IMR-90 (cell line): Measurements from ENCODE around the gene PRR4. TPM values are rescaled to one million over a fixed set of nuclear protein-coding genes. Genes with fewer than 3 reads are reported as not detected.

ENCODE experiments used
- ATAC-seq: fragments of 200-7000 bp; cut with Tn5 transposase; 2 replicates; pipeline ENCODE4 v1.9.1; 2020; ENCODE audit warnings: low read depth, mild to moderate bottlenecking, moderate library complexity
- BruUV-seq: library from RNA; stranded (reverse); fragments of 400-500 nt; replicated peaks from 2 replicates; lab custom pipeline; 2021; lab: Mats Ljungman, UMichigan
- CTCF ChIA-PET: fragments of 300-600 bp; formaldehyde crosslinking; extraction: SDS; loops from one replicate; lab custom pipeline; 2021; ENCODE audit warnings: antibody characterized with exemption; lab: Yijun Ruan, JAX
- POLR2A ChIA-PET: fragments of 300-600 bp; sonication (Branson Sonifier 250); formaldehyde crosslinking; loops from one replicate; lab custom pipeline; 2022; ENCODE audit warnings: antibody characterized with exemption; ENCODE audit not compliant: unreplicated experiment; lab: Charles Lee
- DNase-seq: peaks from one replicate; pipeline ENCODE4 v3.0.0; 2013
- H2AFZ ChIP-seq: replicated peaks from 2 replicates; pipeline ENCODE3; 2013; ENCODE audit warnings: low read length, mild to moderate bottlenecking; ENCODE audit not compliant: poor library complexity
- H2AK5ac ChIP-seq: 2 replicates; pipeline ENCODE4 v1.6.1; 2013; ENCODE audit warnings: low read depth, low read length, inconsistent platforms
- H2AK9ac ChIP-seq: replicated peaks from 2 replicates; pipeline ENCODE3; 2013; ENCODE audit warnings: mild to moderate bottlenecking, low read depth, low read length, moderate library complexity; ENCODE audit not compliant: poor library complexity
- H2BK120ac ChIP-seq: 2 replicates; pipeline ENCODE4 v1.6.1; 2013; ENCODE audit warnings: low read depth, low read length, inconsistent platforms
- H2BK15ac ChIP-seq: 3 replicates; pipeline ENCODE4 v1.6.1; 2013; ENCODE audit warnings: low read depth, low read length, inconsistent platforms
- H2BK20ac ChIP-seq: 2 replicates; pipeline ENCODE4 v1.6.1; 2013; ENCODE audit warnings: low read depth, mild to moderate bottlenecking, inconsistent platforms, low read length, moderate library complexity
- H2BK5ac ChIP-seq: 2 replicates; pipeline ENCODE4 v1.6.1; 2013; ENCODE audit warnings: mild to moderate bottlenecking, low read depth, low read length, inconsistent platforms; ENCODE audit not compliant: poor library complexity, severe bottlenecking
- H3K14ac ChIP-seq: replicated peaks from 2 replicates; pipeline ENCODE4 v1.6.1; 2013; ENCODE audit warnings: low read depth, low read length, inconsistent platforms
- H3K18ac ChIP-seq: 2 replicates; pipeline ENCODE4 v1.6.1; 2013; ENCODE audit warnings: low read depth, low read length, control low read depth
- H3K23ac ChIP-seq: 2 replicates; pipeline ENCODE4 v1.6.1; 2013; ENCODE audit warnings: low read depth, low read length, inconsistent platforms
- H3K27ac ChIP-seq: 2 replicates; pipeline ENCODE4 v1.5.1; 2013; ENCODE audit warnings: mild to moderate bottlenecking, control low read depth, low read length; ENCODE audit not compliant: insufficient read depth
- H3K27me3 ChIP-seq: 2 replicates; pipeline ENCODE4 v1.6.1; 2013; ENCODE audit warnings: low read length; ENCODE audit not compliant: control insufficient read depth, insufficient read depth
- H3K36me3 ChIP-seq: 2 replicates; pipeline ENCODE4 v1.6.1; 2013; ENCODE audit warnings: low read length, mixed read lengths; ENCODE audit not compliant: control insufficient read depth, insufficient read depth
- H3K4ac ChIP-seq: 2 replicates; pipeline ENCODE4 v1.6.1; 2013; ENCODE audit warnings: low read depth, low read length, inconsistent platforms
- H3K4me1 ChIP-seq: 2 replicates; pipeline ENCODE4 v1.6.1; 2013; ENCODE audit warnings: low read length, mixed read lengths; ENCODE audit not compliant: control insufficient read depth, insufficient read depth
- H3K4me2 ChIP-seq: 2 replicates; pipeline ENCODE4 v1.6.1; 2013; ENCODE audit warnings: low read depth, mild to moderate bottlenecking, control low read depth, low read length, moderate library complexity
- H3K4me3 ChIP-seq: 2 replicates; pipeline ENCODE4 v1.5.1; 2013; ENCODE audit warnings: low read depth, mild to moderate bottlenecking, control low read depth, low read length, moderate library complexity; ENCODE audit not compliant: insufficient read depth
- H3K56ac ChIP-seq: 2 replicates; pipeline ENCODE4 v1.6.1; 2013; ENCODE audit warnings: low read length, inconsistent platforms; ENCODE audit not compliant: insufficient read depth; ENCODE audit errors: extremely low read depth
- H3K79me1 ChIP-seq, 2 experiments: 2 replicates each; pipeline ENCODE4 v1.6.1; 2013; ENCODE audit warnings: low read length in 2 of 2, inconsistent platforms in 1 of 2, low read depth in 1 of 2
- H3K9ac ChIP-seq: 2 replicates; pipeline ENCODE4 v1.6.1; 2013; ENCODE audit warnings: low read depth, low read length, control low read depth
- H3K9me1 ChIP-seq: 2 replicates; pipeline ENCODE4 v1.6.1; 2013; ENCODE audit warnings: low read length, inconsistent platforms; ENCODE audit not compliant: insufficient read depth
- H3K9me3 ChIP-seq: 2 replicates; pipeline ENCODE4 v1.6.1; 2013; ENCODE audit warnings: low read length; ENCODE audit not compliant: control insufficient read depth, insufficient read depth
- H4K20me1 ChIP-seq: 2 replicates; pipeline ENCODE4 v1.6.1; 2013; ENCODE audit warnings: low read length, inconsistent platforms; ENCODE audit not compliant: insufficient read depth
- H4K5ac ChIP-seq: 2 replicates; pipeline ENCODE4 v1.6.1; 2013; ENCODE audit warnings: mild to moderate bottlenecking, low read depth, low read length, control low read depth
- H4K8ac ChIP-seq, 2 experiments: 2 replicates each; pipeline ENCODE4 v1.6.1; 2013; ENCODE audit warnings: low read depth in 2 of 2, low read length in 2 of 2, control low read depth in 1 of 2, inconsistent platforms in 1 of 2
- H4K91ac ChIP-seq: 2 replicates; pipeline ENCODE4 v1.6.1; 2013; ENCODE audit warnings: low read depth, low read length, inconsistent platforms; ENCODE audit not compliant: insufficient read depth
- CHD1 ChIP-seq: IDR thresholded peaks from 2 replicates; pipeline ENCODE4 v1.6.1; 2012; ENCODE audit warnings: low read depth, low read length, improper control_type of control experiment
- NFE2L2 ChIP-seq: fragments of 150-350 bp; IDR thresholded peaks from 2 replicates; pipeline ENCODE4 v1.6.1; 2016; ENCODE audit warnings: low read depth, mild to moderate bottlenecking, low read length
- RCOR1 ChIP-seq: IDR thresholded peaks from 2 replicates; pipeline ENCODE4 v1.6.1; 2012; ENCODE audit warnings: mild to moderate bottlenecking, low read length, improper control_type of control experiment; ENCODE audit not compliant: insufficient replicate concordance
- RFX5 ChIP-seq: IDR thresholded peaks from 2 replicates; pipeline ENCODE4 v1.8.0; 2012; ENCODE audit warnings: low read depth, mild to moderate bottlenecking, low read length, moderate library complexity
- WGBS, 2 experiments: methylation state at CpG; one replicate each; pipeline versions ENCODE4 v1.1.5 to v1.1.7; 2013; ENCODE audit warnings: missing lambda C conversion rate in 2 of 2; ENCODE audit not compliant: insufficient read length in 1 of 2; ENCODE audit errors: extremely low coverage in 2 of 2; 5-methylcytosine and 5-hydroxymethylcytosine counted together
- dilution Hi-C: fragments of 300-500 bp; cut with HindIII; formaldehyde crosslinking; loops from one replicate; pipeline ENCODE4 v1.14.3; 2018; ENCODE audit warnings: low sequenced_read_pairs; ENCODE audit not compliant: unreplicated experiment
- in situ Hi-C: fragments of 300-500 bp; cut with MboI; formaldehyde crosslinking; loops from 3 replicates; pipeline ENCODE4 v1.14.3; 2019; ENCODE audit warnings: low sequenced_read_pairs, inconsistent platforms, mixed read lengths
- intact Hi-C: fragments of 100-400 bp; cut with micrococcal nuclease; formaldehyde crosslinking; loops from 2 replicates; pipeline ENCODE4 v1.10.0; 2022
- polyA plus RNA-seq, 3 experiments: library from polyadenylated mRNA; depleted of rRNA; stranded (reverse); fragments of >200 nt; gene quantifications; 2 replicates each; pipeline ENCODE4 v1.2.3, GENCODE V29; 2012; ENCODE audit warnings: low replicate concordance in 1 of 3
- total RNA-seq: library from RNA; depleted of rRNA; stranded (reverse); fragments of >200 nt; gene quantifications from 2 replicates; pipeline ENCODE4 v1.2.3, GENCODE V29; 2012

Gene PRR4
- total and polyA plus RNA-seq, 2 of the 4 experiments (the other 2 are of a cell fraction), result 0.72 to 1.9 TPM

- H2BK15ac ChIP-seq, result no peak overlapping the region
- no peak overlapping the region for H4K5ac ChIP-seq
- intact Hi-C loops (no loop called here), dilution Hi-C loops (no loop called here), in situ Hi-C loops (no loop called here)
- no peak overlapping the region for H4K8ac ChIP-seq
- H3K56ac ChIP-seq, result no peak overlapping the region
- CTCF ChIA-PET, result no interaction called here
- H3K4me2 ChIP-seq, result no peak overlapping the region
- H3K27me3 ChIP-seq, result no peaks in the 10 kb centered on the region
- 80% methylated on average over 1 of the region's 2 CpGs; no CpG with 5 or more reads in 1 of the 2 experiments for WGBS, 2 experiments
- H2BK20ac ChIP-seq, result no peak overlapping the region
- no peaks in the 10 kb centered on the region for H4K20me1 ChIP-seq
- H3K9me3 ChIP-seq, result no peaks in the 10 kb centered on the region; the same call in 1 of the 2 replicates
- peaks cover 7% of the 10 kb centered on the region; the same call in 1 of the 2 replicates for H3K9me1 ChIP-seq
- DNase-seq (no peak), ATAC-seq (no peak)
- no peak overlapping the region for H3K18ac ChIP-seq
- H2BK120ac ChIP-seq, result no peak overlapping the region
- TF ChIP-seq RCOR1 (no peak), RFX5 (no peak), CHD1 (no peak), NFE2L2 (no peak)
- H2AFZ ChIP-seq, result no peak overlapping the region
- no peak overlapping the region for H2AK5ac ChIP-seq
- H3K27ac ChIP-seq, result no peak overlapping the region
- no peaks in the 10 kb centered on the region for H3K4me1 ChIP-seq
- H3K79me1 ChIP-seq, result 0 out of 4 replicates have a peak, but pooled peaks cover 0 to 6% of the 10 kb centered on the region in 2 experiments
- H3K9ac ChIP-seq, result no peak overlapping the region
- no TSS peak for BruUV-seq
- H2AK9ac ChIP-seq, result no peak overlapping the region
- H3K23ac ChIP-seq, result no peak overlapping the region; the same call in 1 of the 2 replicates
- H4K91ac ChIP-seq, result no peak overlapping the region
- no peaks in the 10 kb centered on the region for H3K36me3 ChIP-seq
- H3K14ac ChIP-seq, result no peak overlapping the region
- no peak overlapping the region for H3K4ac ChIP-seq
- H2BK5ac ChIP-seq, result no peak overlapping the region
- POLR2A ChIA-PET, result no interaction called here
- no peak overlapping the region for H3K4me3 ChIP-seq
Observed at GRCh38 chr12:10853776-10854175, 4.5 kb upstream of the PRR4 start.
